ENCODE data around the gene HRCT1.
"Not testable (repeated sequence)": the region's sequence is repeated elsewhere in the genome, so short reads cannot be mapped to it uniquely, and the experiment has no call there.

The HRCT1 gene

GRCh38 chr9:35917261-35917660, 11.3 kb downstream of the HRCT1 start:
- DNase-seq (ENCODE audit: low spot score), result no peak

- DNase-seq (ENCODE audit: low spot score), result no peak
These were observed 12.8 kb downstream of the HRCT1 start for GRCh38 chr9:35918780-35919179.

DNA sequence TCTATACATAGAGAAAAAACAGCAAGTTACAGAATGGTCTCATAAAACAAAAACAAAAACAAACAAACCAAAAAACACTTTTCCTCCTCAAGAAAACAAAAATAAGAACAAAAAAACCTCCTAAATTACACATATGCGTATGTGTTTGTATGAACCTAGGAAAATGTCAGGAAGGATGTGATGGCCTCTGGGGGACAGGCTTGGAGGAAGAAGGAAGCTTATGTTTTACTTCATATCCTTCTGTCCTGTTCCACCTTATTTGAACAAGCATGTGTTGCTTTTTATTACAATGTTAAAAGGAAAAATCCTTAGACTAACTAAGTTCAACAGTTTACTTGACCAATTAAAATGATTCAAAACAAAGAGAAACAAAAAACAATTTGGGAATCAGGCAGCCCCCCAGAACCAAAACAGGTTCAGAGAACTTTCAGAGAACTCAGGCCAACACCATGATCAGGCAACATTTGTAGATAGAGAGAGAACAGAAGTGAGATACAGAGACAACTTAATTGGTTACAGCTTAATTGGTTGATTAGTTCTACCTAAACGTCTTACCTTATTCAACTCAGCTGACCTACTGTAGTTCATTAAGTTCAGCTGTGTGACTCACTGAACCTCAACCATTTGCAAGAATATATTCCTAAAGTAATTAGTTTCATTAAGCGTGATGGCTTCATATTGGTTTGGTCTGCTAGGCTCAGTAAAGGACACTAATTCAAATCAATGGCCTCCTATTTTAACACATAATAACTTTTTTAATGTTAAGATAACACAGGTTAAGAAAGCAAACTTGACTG, 13.4 kb downstream of the HRCT1 start:
- DNase-seq (ENCODE audit: low spot score), result no peak

DNA sequence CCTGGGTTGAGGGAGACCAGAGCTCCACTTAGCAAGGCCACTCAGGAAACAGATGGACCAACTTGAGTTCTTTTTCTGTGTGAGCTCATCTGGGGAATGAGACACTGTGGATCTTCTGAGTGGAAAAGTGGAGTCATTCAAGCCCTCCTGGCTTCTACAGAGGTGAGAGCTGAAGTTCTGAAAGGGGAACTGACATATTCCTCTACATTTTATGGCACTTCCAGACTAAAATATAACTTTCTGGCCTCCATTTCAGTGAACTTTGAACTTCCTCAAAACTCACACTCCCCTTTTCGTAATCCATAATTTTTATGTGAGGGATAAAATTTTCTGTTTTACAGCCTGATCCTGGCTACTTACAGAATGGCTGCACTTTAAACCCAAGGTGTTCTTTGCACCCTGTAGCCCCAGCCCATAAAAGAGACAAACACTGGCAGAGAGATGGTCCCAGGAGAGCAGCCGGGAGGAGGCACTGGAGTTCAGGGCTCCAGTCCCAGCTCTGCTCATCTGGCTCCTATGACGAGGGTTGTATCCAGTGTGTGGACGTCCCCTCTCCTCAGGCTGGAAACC, 14.1 kb downstream of the HRCT1 start:
- peak; percentile 14 for DNase-seq (ENCODE audit: low spot score)

- DNase-seq (ENCODE audit: low spot score), result no peak
These were observed 17.6 kb downstream of the HRCT1 start for GRCh38 chr9:35923598-35923926.

DNA sequence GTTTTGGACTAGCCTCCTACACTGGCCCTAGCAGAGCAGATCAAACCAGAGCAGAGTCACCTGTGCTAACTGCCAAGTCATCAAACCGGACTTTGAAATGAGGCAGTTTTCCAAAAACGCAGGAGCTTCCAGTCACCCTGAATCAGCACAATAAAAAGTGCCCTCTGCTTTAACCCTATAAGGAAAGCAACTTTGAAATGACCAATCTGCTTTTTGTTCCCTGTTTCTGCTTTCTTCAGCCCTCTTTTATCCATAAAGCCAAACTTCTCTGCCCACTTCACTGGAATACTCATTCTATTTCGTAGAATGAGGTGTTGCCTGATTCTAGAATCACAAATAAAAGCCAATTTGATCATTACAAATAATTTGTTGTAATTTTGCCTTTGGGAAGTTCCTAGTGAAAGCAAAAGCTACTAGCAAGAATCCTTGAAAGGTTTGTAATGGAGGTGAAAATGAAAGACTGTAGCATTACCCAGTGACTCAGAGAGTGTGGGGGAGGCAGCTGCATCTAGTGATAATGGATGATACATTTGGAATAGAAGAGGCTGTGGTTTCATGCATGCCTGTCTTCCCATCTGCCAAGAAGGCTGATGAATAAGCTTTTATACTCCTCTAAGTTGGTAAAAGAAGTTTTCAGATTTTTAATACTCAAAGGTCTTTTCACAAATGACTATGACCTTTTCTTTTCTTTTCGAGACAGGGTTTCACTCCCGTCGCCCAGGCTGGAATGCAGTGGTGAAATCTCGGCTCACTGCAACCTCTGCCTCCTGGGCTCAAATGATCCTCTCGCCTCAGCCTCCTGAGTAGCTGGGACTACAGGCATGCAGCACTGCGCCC, 18.1 kb downstream of the HRCT1 start:
- peak; percentile 93 for DNase-seq (ENCODE audit: low spot score)

- no peak for DNase-seq (ENCODE audit: low spot score)
These were observed 22.8 kb downstream of the HRCT1 start for GRCh38 chr9:35928591-35929452.

GRCh38 chr9:35929453-35929718, 23.4 kb downstream of the HRCT1 start:
- no peak for DNase-seq (ENCODE audit: low spot score)

GRCh38 chr9:35930521-35930920, 24.5 kb downstream of the HRCT1 start:
- no peak for DNase-seq (ENCODE audit: low spot score)

DNA sequence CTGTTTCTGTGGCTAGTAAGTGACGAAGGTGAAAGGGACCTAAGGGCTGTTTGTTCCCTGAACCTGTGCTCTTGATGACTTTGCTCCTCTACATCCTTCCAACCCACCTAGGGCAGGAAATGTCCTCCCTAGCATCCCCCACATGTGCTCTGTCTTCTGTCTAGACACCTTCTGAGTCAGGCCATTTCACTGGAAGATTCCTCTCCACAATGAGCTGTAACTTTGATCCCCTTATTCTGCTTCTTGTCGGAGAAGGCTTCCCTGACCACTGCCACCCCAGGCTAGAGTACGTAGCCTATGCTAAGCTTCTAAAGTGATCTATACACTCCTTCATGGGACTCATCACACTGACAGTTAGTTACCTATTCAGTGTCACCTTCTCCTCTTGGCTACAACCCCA, 25.0 kb downstream of the HRCT1 start:
- DNase-seq (ENCODE audit: low spot score), result no peak

GRCh38 chr9:35932735-35933134, 26.7 kb downstream of the HRCT1 start:
- no peak for DNase-seq (ENCODE audit: low spot score)

DNA sequence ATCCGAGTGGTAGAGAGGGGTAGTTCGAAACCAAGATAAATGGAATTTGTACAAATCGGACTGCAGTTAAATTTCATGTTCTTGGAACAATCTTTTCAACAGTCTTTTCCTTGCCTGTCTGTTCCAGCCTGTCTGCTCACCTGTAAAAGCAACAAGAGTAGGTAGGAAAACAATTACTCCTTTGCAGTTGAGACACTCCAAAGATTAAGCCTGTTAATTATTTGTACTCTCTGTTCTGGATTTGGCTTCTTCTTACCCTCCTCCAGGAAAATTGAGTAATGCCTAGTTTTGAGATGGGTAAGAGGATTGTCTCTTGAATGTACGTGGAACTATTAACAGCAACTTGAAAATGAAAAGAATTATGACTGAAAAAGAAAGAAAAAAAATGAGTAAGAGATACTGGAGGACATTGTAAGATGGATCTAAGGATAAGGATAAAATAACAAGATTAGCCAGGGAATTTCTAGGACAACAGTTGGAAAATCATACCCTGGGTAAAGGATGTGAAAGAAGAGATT, 27.6 kb downstream of the HRCT1 start:
- no peak for DNase-seq (ENCODE audit: low spot score)

DNA sequence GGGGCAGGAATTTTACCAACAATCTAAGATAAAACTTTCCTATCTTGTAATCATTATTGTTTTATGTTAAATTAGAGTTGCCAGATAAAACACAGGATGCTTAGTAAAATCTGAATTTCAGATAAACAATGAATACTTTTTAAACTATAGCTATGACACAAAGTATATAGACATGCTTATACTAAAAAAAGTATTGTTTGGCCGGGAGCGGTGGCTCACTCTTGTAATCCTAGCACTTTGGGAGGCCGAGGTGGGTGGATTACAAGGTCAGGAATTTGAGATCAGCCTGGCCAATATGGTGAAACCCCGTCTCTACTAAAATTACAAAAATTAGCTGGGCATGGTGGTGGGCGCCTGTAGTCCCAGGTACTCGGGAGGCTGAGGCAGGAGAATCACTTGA, 28.1 kb downstream of the HRCT1 start:
- not testable (repeated sequence) for DNase-seq (ENCODE audit: low spot score)

- DNase-seq (ENCODE audit: low spot score), result no peak
These were observed 29.3 kb downstream of the HRCT1 start for GRCh38 chr9:35935261-35935660.

DNA sequence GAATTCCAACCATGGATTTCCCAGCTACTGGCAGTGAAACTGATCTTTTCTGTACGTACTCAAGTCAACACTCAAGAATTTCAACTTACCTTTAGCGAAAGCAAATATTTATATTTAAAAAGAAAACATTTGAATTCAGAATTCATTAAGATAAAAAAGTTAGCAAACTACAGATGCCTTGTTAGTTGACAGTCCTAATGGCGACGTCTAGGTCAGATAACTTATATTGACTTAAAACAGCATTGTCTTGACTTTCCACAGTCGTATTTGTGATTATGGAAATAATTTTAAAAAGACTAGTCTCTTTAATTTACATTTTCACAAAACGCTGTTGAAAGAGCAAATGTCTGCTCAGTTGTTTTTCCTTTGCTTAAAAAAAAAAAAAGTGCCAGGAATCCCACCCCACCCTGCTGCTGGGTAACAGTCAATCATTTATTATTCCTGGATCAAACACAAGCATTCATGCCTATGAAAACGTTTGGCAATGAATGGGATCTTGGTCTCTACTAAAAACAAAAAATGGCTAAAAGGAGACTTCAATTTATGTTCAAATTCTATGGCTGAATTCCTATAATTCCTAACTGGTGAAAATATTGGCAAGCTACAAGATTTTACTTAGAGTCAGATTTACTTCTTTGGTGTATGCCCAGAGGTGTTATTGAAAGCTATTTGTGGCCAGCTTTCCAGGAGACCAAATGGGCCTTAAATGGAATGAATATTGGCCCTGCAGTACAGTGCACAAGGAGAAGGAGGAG, 29.9 kb downstream of the HRCT1 start:
- peak; percentile 63 for DNase-seq (ENCODE audit: low spot score)

- no peak for DNase-seq (ENCODE audit: low spot score)
These were observed 31.2 kb downstream of the HRCT1 start for GRCh38 chr9:35937227-35937626.

DNA sequence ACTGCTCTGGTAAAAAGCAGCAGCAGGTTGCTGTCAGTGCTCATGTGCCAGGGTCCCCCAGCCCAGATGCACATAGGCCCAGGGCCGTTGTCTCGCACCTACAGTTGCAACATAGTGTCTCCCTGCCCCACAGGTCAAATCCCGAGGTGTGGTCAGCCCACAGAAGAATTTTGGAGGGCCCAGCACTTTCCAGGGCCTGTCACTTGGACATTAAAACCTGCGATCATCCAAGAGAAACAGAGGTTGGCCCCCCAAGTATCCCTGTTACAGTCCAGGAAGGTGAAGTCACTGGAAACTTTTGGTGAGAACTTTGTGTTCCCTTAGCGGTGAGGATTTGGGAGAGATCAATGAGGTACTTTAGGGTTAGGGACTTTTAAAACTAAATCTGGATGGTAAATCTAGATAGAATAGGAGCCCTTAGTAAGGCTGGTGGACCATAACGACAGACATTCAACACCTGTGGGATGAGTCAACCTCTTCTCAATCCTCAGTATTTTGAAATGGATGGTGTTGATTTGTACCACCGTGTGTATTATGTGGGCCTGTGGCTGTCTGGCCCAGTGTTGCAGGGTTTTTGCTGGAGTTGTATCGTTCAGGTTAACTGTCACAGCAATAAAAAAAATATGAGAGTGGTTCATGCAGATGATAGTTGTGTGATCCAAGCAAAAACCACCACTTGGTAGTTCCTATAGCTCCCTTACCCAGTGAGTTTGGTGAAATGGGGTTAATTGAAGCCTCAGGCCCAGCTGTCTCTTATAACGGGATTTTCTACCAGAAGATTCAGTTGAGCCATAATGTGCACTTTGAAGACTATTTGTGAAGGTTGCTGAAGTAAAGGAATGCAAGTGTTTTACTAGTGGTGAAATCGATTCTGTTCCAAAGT, 32.7 kb downstream of the HRCT1 start:
- DNase-seq (ENCODE audit: low spot score), result no peak

GRCh38 chr9:35939679-35940250, 33.8 kb downstream of the HRCT1 start:
- no peak for DNase-seq (ENCODE audit: low spot score)

DNA sequence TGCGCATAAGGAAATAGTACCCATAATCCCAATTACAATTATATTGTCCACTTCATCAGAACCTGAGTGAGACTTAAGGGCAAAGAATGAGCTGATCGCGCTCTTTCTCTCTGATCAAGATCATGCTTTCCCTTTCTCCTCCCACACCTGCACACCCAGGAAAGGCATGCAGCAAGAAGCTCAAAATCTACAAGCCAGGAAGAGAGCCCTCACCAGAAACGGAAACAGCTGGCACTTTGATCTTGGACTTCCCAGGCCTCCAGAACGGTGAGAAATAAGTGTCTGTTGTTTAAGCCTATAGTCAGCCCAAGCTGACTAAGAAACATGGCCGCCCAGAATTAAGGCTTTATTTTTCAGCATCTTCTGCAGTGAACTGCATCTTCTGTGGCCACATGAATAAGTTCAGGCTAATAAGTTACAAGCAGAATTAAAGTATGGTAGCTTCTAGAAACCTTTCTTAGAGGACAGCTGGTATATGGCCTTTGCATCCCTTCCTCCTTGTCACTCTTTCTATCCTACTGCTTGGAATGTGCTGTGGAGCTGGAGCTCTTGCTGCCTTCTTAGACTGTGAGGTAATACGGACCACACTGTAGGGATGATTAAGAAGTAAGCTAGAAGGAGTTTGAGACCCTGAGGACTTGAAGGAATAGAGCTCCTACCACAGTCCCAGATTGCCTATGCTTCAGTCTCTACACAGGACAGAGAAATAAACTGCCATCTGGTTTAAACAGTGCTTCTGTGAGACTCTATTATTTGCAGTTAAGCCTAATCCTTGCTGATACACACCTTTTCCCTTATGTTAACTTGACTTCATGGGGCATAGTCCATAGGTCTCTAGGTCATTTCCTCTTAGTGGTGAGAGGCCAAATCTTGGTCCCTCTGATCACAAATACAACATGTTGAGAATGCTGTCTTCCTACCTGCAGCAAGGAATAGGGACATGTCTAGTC, 34.7 kb downstream of the HRCT1 start:
- no peak for DNase-seq (ENCODE audit: low spot score)

Measured in AG08395 (cell line).